Stimulated activated CD8-positive, alpha-beta memory T cell treated with anti-CD3 and anti-CD28 coated beads, Interleukin-15, amount 100 ng/mL, for 1 hour (primary cell): ENCODE results near the gene FURIN.
"Not testable (repeated sequence)": the region's sequence is repeated elsewhere in the genome, so short reads cannot be mapped to it uniquely, and the experiment has no call there.

Source experiments
- DNase-seq: peaks from one replicate; pipeline ENCODE4 v3.0.0-alpha.2; 2020; ENCODE audit warnings: low read depth

FURIN gene

GRCh38 chr15:90916461-90916860 lies 48.1 kb downstream of the FURIN start:
- no peak for DNase-seq

GRCh38 chr15:90917569-90917968 lies 49.2 kb downstream of the FURIN start:
- no peak for DNase-seq

- no peak for DNase-seq
These were observed 49.8 kb downstream of the FURIN start for GRCh38 chr15:90918034-90918788.

GRCh38 chr15:90918835-90919234 lies 50.4 kb downstream of the FURIN start:
- no peak for DNase-seq

- DNase-seq: no peak
These were observed 53.5 kb downstream of the FURIN start for GRCh38 chr15:90921887-90922286.

- not testable (repeated sequence) for DNase-seq
These were observed 54.4 kb downstream of the FURIN start for GRCh38 chr15:90922712-90923322.

- no peak for DNase-seq
These were observed 56.0 kb downstream of the FURIN start for GRCh38 chr15:90924375-90924774.

GRCh38 chr15:90926766-90927165 lies 58.4 kb downstream of the FURIN start:
- not testable (repeated sequence) for DNase-seq

- DNase-seq: not testable (repeated sequence)
These were observed 59.7 kb downstream of the FURIN start for GRCh38 chr15:90928106-90928505.

GRCh38 chr15:90929246-90930019 lies 61.0 kb downstream of the FURIN start:
- no peak for DNase-seq

- no peak for DNase-seq
These were observed 62.6 kb downstream of the FURIN start for GRCh38 chr15:90930861-90931574.

GRCh38 chr15:90931575-90931827 lies 63.1 kb downstream of the FURIN start:
- no peak for DNase-seq

- peak; percentile 88 for DNase-seq
These were observed 63.7 kb downstream of the FURIN start, which contains the start of gene HDDC3 for GRCh38 chr15:90931828-90932659. TSS of gene HDDC3 (minus strand) at chr15:90932549. CDS start at chr15:90932540, 9 bp downstream.

- DNase-seq: no peak
These were observed 64.2 kb downstream of the FURIN start for GRCh38 chr15:90932660-90932991.
